HepG2 (cell line): ENCODE measurements around the gene CIAO2B. TPM values are rescaled to one million over a fixed set of nuclear protein-coding genes. Genes with fewer than 3 reads are reported as not detected.
A peak's percentile ranks its signal among the peaks of the same experiment; 100 is the strongest.

ENCODE experiments used
- ARID5B ChIP-seq: IDR thresholded peaks from 2 replicates; pipeline ENCODE4 v1.4.0; 2020; ENCODE audit warnings: mild to moderate bottlenecking, missing genetic modification reagents
- FOXO4 ChIP-seq: sonication (generic); formaldehyde crosslinking; conservative IDR thresholded peaks from 2 replicates; pipeline ENCODE4 v1.8.1; 2023; ENCODE audit warnings: missing genetic modification reagents
- HNF1A ChIP-seq, 2 experiments: sonication (generic) in 1 of 2; formaldehyde crosslinking in 1 of 2; IDR thresholded peaks; 2 replicates each; pipeline versions ENCODE4 v1.4.0 to v1.6.1; 2016 to 2020; ENCODE audit warnings: borderline replicate concordance in 1 of 2, low read depth in 1 of 2, mild to moderate bottlenecking in 1 of 2, missing genetic modification reagents in 1 of 2
- HOXA9 ChIP-seq: sonication (generic); formaldehyde crosslinking; IDR thresholded peaks from 2 replicates; pipeline ENCODE4 v1.8.1; 2022; ENCODE audit warnings: missing genetic modification reagents, mild to moderate bottlenecking, moderate library complexity, borderline replicate concordance
- PAF1 ChIP-seq: IDR thresholded peaks from 2 replicates; pipeline ENCODE4 v1.6.1; 2016; ENCODE audit warnings: missing genetic modification reagents, missing compliant biosample characterization
- RBFOX2 ChIP-seq: fragments of 200-400 bp; formaldehyde crosslinking; IDR thresholded peaks from 2 replicates; pipeline ENCODE4 v1.6.1; 2017; ENCODE audit warnings: low read depth, mild to moderate bottlenecking, low read length
- RBM39 ChIP-seq: fragments of 200-400 bp; formaldehyde crosslinking; IDR thresholded peaks from one replicate; pipeline ENCODE4 v1.6.1; 2018; ENCODE audit warnings: antibody characterized with exemption, mild to moderate bottlenecking, low read depth, low read length; ENCODE audit not compliant: poor library complexity, severe bottlenecking
- SP4 ChIP-seq: sonication (generic); formaldehyde crosslinking; IDR thresholded peaks from 2 replicates; pipeline ENCODE4 v1.8.1; 2023; ENCODE audit warnings: mild to moderate bottlenecking, missing genetic modification reagents
- THYN1 ChIP-seq: sonication (generic); formaldehyde crosslinking; IDR thresholded peaks from 2 replicates; pipeline ENCODE4 v1.8.1; 2023; ENCODE audit warnings: low read depth, mild to moderate bottlenecking, moderate library complexity, missing genetic modification reagents, borderline replicate concordance
- ZFP36L2 ChIP-seq: sonication (generic); formaldehyde crosslinking; IDR thresholded peaks from 2 replicates; pipeline ENCODE4 v1.4.0; 2020; ENCODE audit warnings: missing genetic modification reagents
- ZNF101 ChIP-seq: sonication (generic); formaldehyde crosslinking; IDR thresholded peaks from 2 replicates; pipeline ENCODE4 v1.4.0; 2020; ENCODE audit warnings: mild to moderate bottlenecking, low read depth, missing genetic modification reagents, borderline replicate concordance
- ZNF383 ChIP-seq: sonication (generic); formaldehyde crosslinking; IDR thresholded peaks from 2 replicates; pipeline ENCODE4 v1.4.0; 2020; ENCODE audit warnings: missing genetic modification reagents, mild to moderate bottlenecking, borderline replicate concordance
- ZNF451 ChIP-seq: sonication (generic); formaldehyde crosslinking; IDR thresholded peaks from 2 replicates; pipeline ENCODE4 v1.5.0; 2020; ENCODE audit warnings: mild to moderate bottlenecking, missing genetic modification reagents
- ZNF501 ChIP-seq: sonication (generic); formaldehyde crosslinking; IDR thresholded peaks from 2 replicates; pipeline ENCODE4 v1.5.1; 2020; ENCODE audit warnings: mild to moderate bottlenecking, moderate library complexity, missing genetic modification reagents
- ZNF672 ChIP-seq: sonication (generic); formaldehyde crosslinking; IDR thresholded peaks from 2 replicates; pipeline ENCODE4 v1.8.1; 2022; ENCODE audit warnings: missing genetic modification reagents
- ZNF703 ChIP-seq: sonication (generic); formaldehyde crosslinking; IDR thresholded peaks from 2 replicates; pipeline ENCODE4 v1.5.1; 2020; ENCODE audit warnings: missing genetic modification reagents, mild to moderate bottlenecking, moderate library complexity, borderline replicate concordance
- ZNF773 ChIP-seq: sonication (generic); formaldehyde crosslinking; IDR thresholded peaks from 2 replicates; pipeline ENCODE4 v1.4.0; 2020; ENCODE audit warnings: missing genetic modification reagents, borderline replicate concordance
- ZNF816 ChIP-seq: sonication (generic); formaldehyde crosslinking; IDR thresholded peaks from 2 replicates; pipeline ENCODE4 v1.8.0; 2022; ENCODE audit warnings: missing genetic modification reagents, mild to moderate bottlenecking, borderline replicate concordance
- polyA plus RNA-seq, 8 experiments: library from polyadenylated mRNA; depleted of rRNA in 3 of 8; stranded (reverse) in 7 of 8; unstranded in 1 of 8; fragments of >200 nt; fragmentation: Illumina TruSeq in 4 of 8; extraction: Trizol in 4 of 8; gene quantifications; 2 replicates each; pipeline versions ENCODE4 v1.2.1 to v1.2.3, GENCODE V29; 2011 to 2016; ENCODE audit warnings: low read depth in 4 of 8, missing spikeins in 1 of 8, mixed read lengths in 1 of 8; ENCODE audit not compliant: insufficient read depth in 1 of 8
- total RNA-seq, 5 experiments: library from RNA; depleted of rRNA; stranded (reverse); fragments of >200 nt; fragmentation: Illumina TruSeq; extraction: Trizol; gene quantifications; 2 replicates each; pipeline ENCODE4 v1.2.3, GENCODE V29; 2016; ENCODE audit warnings: low read depth in 1 of 5

CIAO2B gene
- total and polyA plus RNA-seq, 2 of the 13 experiments (the other 11 are each of a cell fraction or from before 2014, with no cell fraction given) = 157 to 293 TPM

- no peak for TF ChIP-seq ZNF383
- no peak for TF ChIP-seq ZNF501 (CRISPR knock-in tag)
- no peak for TF ChIP-seq PAF1 (CRISPR knock-in tag)
- no peak for TF ChIP-seq FOXO4 (CRISPR knock-in tag)
- peak; percentile 28; the same call in 1 of the 2 replicates for TF ChIP-seq ZNF773 (CRISPR knock-in tag)
- TF ChIP-seq THYN1 = no peak
- TF ChIP-seq HNF1A (IDR thresholded peaks at IDR 0.05; ENCODE audit: low read depth) = no peak
- TF ChIP-seq HNF1A (CRISPR knock-in tag; IDR thresholded peaks at IDR 0.05; ENCODE audit: borderline replicate concordance) = no peak
- no peak for TF ChIP-seq ZFP36L2
- TF ChIP-seq HOXA9 (CRISPR knock-in tag) = no peak
- TF ChIP-seq ZNF816 = no peak
- 0 out of 2 replicates have a peak, but pooled peaks have one; percentile 17 for TF ChIP-seq ARID5B (CRISPR knock-in tag)
- no peak; the same call in 1 of the 2 replicates for TF ChIP-seq RBFOX2
- TF ChIP-seq ZNF451 (CRISPR knock-in tag) = no peak
- TF ChIP-seq SP4 (CRISPR knock-in tag) = 0 out of 2 replicates have a peak, but pooled peaks have one; percentile 48
- no peak for TF ChIP-seq ZNF703 (CRISPR knock-in tag)
- no peak for TF ChIP-seq ZNF672 (CRISPR knock-in tag)
- TF ChIP-seq RBM39 = peak; percentile 55
- no peak for TF ChIP-seq ZNF101 (CRISPR knock-in tag)
These were observed 9.5 kb downstream of the CIAO2B start (continued) for GRCh38 chr16:66924527-66925321.
